Spleen (tissue), 11 donors: ENCODE data around the gene LARP4B. TPM values are rescaled to one million over a fixed set of nuclear protein-coding genes. Genes with fewer than 3 reads are reported as not detected.

Source experiments
- DNase-seq: peaks from one replicate; pipeline ENCODE4 v3.0.0-alpha.2; 2020
- H3K27ac ChIP-seq, 8 donors: fragments of 200-600 bp; sonication (generic) in 7 of 8; 1 replicate in 4 of 8; 2 replicates in 4 of 8; pipeline versions ENCODE4 v1.5.0 to v1.8.0; 2016 to 2021; ENCODE audit warnings: inconsistent platforms in 4 of 8, mild to moderate bottlenecking in 4 of 8, moderate library complexity in 1 of 8
- H3K27me3 ChIP-seq, 7 donors: fragments of 200-600 bp; sonication (generic) in 6 of 7; replicated peaks in 1 of 7; 1 replicate in 4 of 7; 2 replicates in 3 of 7; pipeline versions ENCODE4 v1.5.0 to v1.8.0; 2016 to 2021; ENCODE audit warnings: inconsistent platforms in 3 of 7, mild to moderate bottlenecking in 1 of 7
- H3K36me3 ChIP-seq, 6 donors: fragments of 200-600 bp; sonication (generic) in 5 of 6; 1 replicate in 4 of 6; 2 replicates in 2 of 6; pipeline versions ENCODE4 v1.5.0 to v1.8.0; 2016 to 2021; ENCODE audit warnings: inconsistent platforms in 2 of 6
- H3K4me1 ChIP-seq, 6 donors: fragments of 200-600 bp; sonication (generic) in 5 of 6; 1 replicate in 3 of 6; 2 replicates in 3 of 6; pipeline versions ENCODE4 v1.5.0 to v1.8.0; 2016 to 2021; ENCODE audit warnings: inconsistent platforms in 3 of 6
- H3K4me3 ChIP-seq, 8 donors: fragments of 200-600 bp; sonication (generic) in 7 of 8; 1 replicate in 4 of 8; 2 replicates in 4 of 8; pipeline versions ENCODE4 v1.5.0 to v1.8.0; 2016 to 2021; ENCODE audit warnings: inconsistent platforms in 4 of 8, mild to moderate bottlenecking in 4 of 8, moderate library complexity in 2 of 8
- H3K9me3 ChIP-seq, 8 donors: fragments of 200-600 bp; sonication (generic) in 7 of 8; 1 replicate in 4 of 8; 2 replicates in 4 of 8; pipeline versions ENCODE4 v1.5.0 to v1.8.0; 2016 to 2021; ENCODE audit warnings: inconsistent platforms in 4 of 8
- POLR2A ChIP-seq, 3 donors: fragments of 450-650 bp; IDR thresholded peaks; one replicate each; pipeline ENCODE4 v1.5.1; 2017; ENCODE audit warnings: antibody characterized with exemption in 3 of 3, mild to moderate bottlenecking in 1 of 3
- POLR2AphosphoS5 ChIP-seq, 3 donors: sonication (generic); formaldehyde crosslinking; IDR thresholded peaks; one replicate each; pipeline ENCODE4 v1.5.1; 2017; ENCODE audit warnings: antibody characterized with exemption in 3 of 3
- WGBS, 5 donors: extraction: QIAGEN DNeasy Blood & Tissue Kit in 3 of 5; methylation state at CpG; one replicate each; pipeline versions ENCODE4 v1.1.5 to v1.1.7; 2013 to 2018; 5-methylcytosine and 5-hydroxymethylcytosine counted together
- intact Hi-C: fragments of 100-400 bp; cut with DNase I; formaldehyde crosslinking; loops from one replicate; pipeline ENCODE4 v1.15.0; 2023; ENCODE audit warnings: low total_unique reads
- polyA plus RNA-seq, 3 donors: library from polyadenylated mRNA; stranded (reverse); fragments of 200-250 nt; gene quantifications; one replicate each; pipeline ENCODE4 v1.2.1, GENCODE V29; 2013
- total RNA-seq, 7 donors: library from RNA; depleted of rRNA in 3 of 7; stranded (reverse); fragments of >200 nt in 3 of 7; fragmentation: NEBNext Ultra II Directional in 4 of 7; extraction: Animal tissue kit (Norgen Biotek cat#: 25700) in 4 of 7; gene quantifications; one replicate each; pipeline versions ENCODE4 v1.1.0 to v1.2.1, GENCODE V29; 2016 to 2021
- TF ChIP-seq, protein P1 (sequence below), 11 experiments: fragments of 200-600 bp in 7 of 11; fragments of 450-650 bp in 4 of 11; sonication (generic) in 4 of 11; IDR thresholded peaks in 8 of 11; conservative IDR thresholded peaks in 3 of 11; 1 replicate in 7 of 11; 2 replicates in 4 of 11; pipeline versions ENCODE4 v1.4.0 to v1.8.0; 2016 to 2021; ENCODE audit warnings: antibody characterized with exemption in 11 of 11, inconsistent platforms in 4 of 11, mild to moderate bottlenecking in 1 of 11
- donor health status: healthy with polysubstance abuse.
- donor health status: DM: no; HTN: no; CAD: no; lungs with moderate emphysema.
- donor health status: DM: no; HTN: no; CAD: no.
- donor health status: Bipolar disorder and iron deficiency.
- donor health status: healthy.
- donor health status: DM: no; HTN: no; CAD: no.
- donor health status: DM: yes; HTN: yes; CAD: no.

The LARP4B gene
- total and polyA plus RNA-seq, 10 donors = 12.7 to 163 (median 88.7) TPM

GRCh38 chr10:865257-865656 lies 66.2 kb downstream of the LARP4B start:
- no peaks in the 10 kb centered on the region for H3K9me3 ChIP-seq
- peaks cover 0 to 97% (median 35%) of the 10 kb centered on the region in 6 donors for H3K36me3 ChIP-seq
- 77 to 94% (median 82%) methylated on average over 8 of the region's 8 CpGs for WGBS, 5 donors
- H3K4me1 ChIP-seq = peaks cover 0 to 26% (median 6%) of the 10 kb centered on the region in 6 donors
- H3K27ac ChIP-seq = peak overlapping the region in 3 of 8 donors; percentile 10 to 46 (median 36)
- no peaks in the 10 kb centered on the region for H3K27me3 ChIP-seq
- H3K4me3 ChIP-seq = no peak overlapping the region
- intact Hi-C loops = no loop called here
- DNase-seq = no peak
- TF ChIP-seq POLR2AphosphoS5 (IDR thresholded peaks at IDR 0.05) (peak in 2 of 3 donors; percentile 45 to 46), POLR2A (IDR thresholded peaks at IDR 0.05) (no peak)
- TF ChIP-seq, protein P1, sequence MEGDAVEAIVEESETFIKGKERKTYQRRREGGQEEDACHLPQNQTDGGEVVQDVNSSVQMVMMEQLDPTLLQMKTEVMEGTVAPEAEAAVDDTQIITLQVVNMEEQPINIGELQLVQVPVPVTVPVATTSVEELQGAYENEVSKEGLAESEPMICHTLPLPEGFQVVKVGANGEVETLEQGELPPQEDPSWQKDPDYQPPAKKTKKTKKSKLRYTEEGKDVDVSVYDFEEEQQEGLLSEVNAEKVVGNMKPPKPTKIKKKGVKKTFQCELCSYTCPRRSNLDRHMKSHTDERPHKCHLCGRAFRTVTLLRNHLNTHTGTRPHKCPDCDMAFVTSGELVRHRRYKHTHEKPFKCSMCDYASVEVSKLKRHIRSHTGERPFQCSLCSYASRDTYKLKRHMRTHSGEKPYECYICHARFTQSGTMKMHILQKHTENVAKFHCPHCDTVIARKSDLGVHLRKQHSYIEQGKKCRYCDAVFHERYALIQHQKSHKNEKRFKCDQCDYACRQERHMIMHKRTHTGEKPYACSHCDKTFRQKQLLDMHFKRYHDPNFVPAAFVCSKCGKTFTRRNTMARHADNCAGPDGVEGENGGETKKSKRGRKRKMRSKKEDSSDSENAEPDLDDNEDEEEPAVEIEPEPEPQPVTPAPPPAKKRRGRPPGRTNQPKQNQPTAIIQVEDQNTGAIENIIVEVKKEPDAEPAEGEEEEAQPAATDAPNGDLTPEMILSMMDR (IDR thresholded peaks at IDR 0.05 in 8 of 11, conservative IDR thresholded peaks at IDR 0.05 in 3 of 11) = peak in 6 of 11 experiments; percentile 14 to 45 (median 31)

DNA sequence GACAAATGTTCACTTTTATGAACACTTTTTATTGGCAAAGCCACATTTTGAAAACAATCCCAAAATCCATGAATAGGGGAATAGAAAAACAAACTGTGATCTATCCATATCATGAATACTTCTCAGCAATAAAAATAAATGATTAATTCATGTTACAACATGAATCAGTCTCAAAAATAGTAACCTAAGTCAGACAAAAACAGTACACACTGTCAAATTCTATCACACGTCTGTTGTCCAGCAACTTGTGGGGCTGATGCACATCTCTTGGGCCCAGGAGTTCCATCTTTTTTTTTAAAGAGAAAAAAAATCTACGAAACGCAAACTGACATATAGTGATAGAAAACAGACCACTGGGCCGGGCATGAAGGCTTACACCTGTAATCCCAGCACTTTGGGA lies 71.0 kb downstream of the LARP4B start:
- Histone ChIP-seq H3K4me1 (peaks cover 0 to 29% (median 1%) of the 10 kb centered on the region in 6 donors), H3K4me3 (no peak overlapping the region), H3K36me3 (peaks cover 0 to 100% (median 49%) of the 10 kb centered on the region in 6 donors), H3K27ac (no peak overlapping the region), H3K27me3 (no peaks in the 10 kb centered on the region), H3K9me3 (no peaks in the 10 kb centered on the region)
- 89 to 97% (median 94%) methylated on average over 4 of the region's 4 CpGs for WGBS, 5 donors
- intact Hi-C loops = no loop called here
- no peak for TF ChIP-seq POLR2A (IDR thresholded peaks at IDR 0.05)
- TF ChIP-seq POLR2AphosphoS5 (IDR thresholded peaks at IDR 0.05) = no peak
- TF ChIP-seq, protein P1 (IDR thresholded peaks at IDR 0.05 in 8 of 11, conservative IDR thresholded peaks at IDR 0.05 in 3 of 11) = no peak
- DNase-seq = no peak

- no peak overlapping the region for H3K27ac ChIP-seq
- H3K4me3 ChIP-seq = no peak overlapping the region
- DNase-seq = no peak
- no peaks in the 10 kb centered on the region for H3K9me3 ChIP-seq
- peaks cover 0 to 93% (median 34%) of the 10 kb centered on the region in 6 donors for H3K36me3 ChIP-seq
- intact Hi-C loops = no loop called here
- TF ChIP-seq POLR2A (IDR thresholded peaks at IDR 0.05) (no peak), POLR2AphosphoS5 (IDR thresholded peaks at IDR 0.05) (no peak)
- TF ChIP-seq, protein P1 (IDR thresholded peaks at IDR 0.05 in 8 of 11, conservative IDR thresholded peaks at IDR 0.05 in 3 of 11) = no peak
- WGBS, 5 donors = 64 to 73% (median 72%) methylated on average over 11 of the region's 11 CpGs
- H3K4me1 ChIP-seq = peaks cover 2 to 43% (median 7%) of the 10 kb centered on the region in 6 donors
- no peaks in the 10 kb centered on the region for H3K27me3 ChIP-seq
These were observed 74.9 kb downstream of the LARP4B start for GRCh38 chr10:856416-857157.

DNA sequence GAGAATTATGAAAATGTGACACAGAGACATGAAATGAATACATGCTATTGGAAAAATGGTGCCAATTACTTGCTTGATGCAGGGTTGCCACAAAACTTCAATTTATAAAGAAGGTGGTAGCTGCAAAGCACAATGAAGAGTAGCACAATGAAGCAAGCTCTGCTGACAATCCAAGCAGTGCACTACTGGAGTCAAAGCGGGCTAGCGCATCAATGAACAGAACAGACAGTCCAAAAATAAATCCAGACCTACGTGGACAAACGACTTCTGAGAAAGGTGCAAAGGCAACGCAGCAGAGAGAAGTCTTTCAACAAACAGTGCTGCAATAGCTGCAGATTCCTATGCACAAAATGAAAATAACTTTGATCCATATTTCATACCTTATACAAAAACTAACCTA lies 75.8 kb downstream of the LARP4B start:
- Histone ChIP-seq H3K9me3 (peaks cover 0 to 4% (median 0%) of the 10 kb centered on the region in 8 donors), H3K27me3 (no peaks in the 10 kb centered on the region), H3K27ac (no peak overlapping the region), H3K36me3 (peaks cover 0 to 90% (median 26%) of the 10 kb centered on the region in 6 donors), H3K4me1 (peaks cover 5 to 52% (median 11%) of the 10 kb centered on the region in 6 donors), H3K4me3 (no peak overlapping the region)
- TF ChIP-seq POLR2A (IDR thresholded peaks at IDR 0.05) = no peak
- TF ChIP-seq POLR2AphosphoS5 (IDR thresholded peaks at IDR 0.05) = no peak
- TF ChIP-seq, protein P1 (IDR thresholded peaks at IDR 0.05 in 8 of 11, conservative IDR thresholded peaks at IDR 0.05 in 3 of 11) = no peak
- WGBS, 5 donors = 93 to 96% (median 94%) methylated on average over 5 of the region's 5 CpGs
- no peak for DNase-seq
- intact Hi-C loops = no loop called here
